Osteoblast (primary cell): Measurements from ENCODE around the gene LRRC58. TPM values are rescaled to one million over a fixed set of nuclear protein-coding genes. Genes with fewer than 3 reads are reported as not detected.

ENCODE experiments used
- DNase-seq: peaks from one replicate; pipeline ENCODE4 v3.0.0; 2011; ENCODE audit warnings: low spot score, mixed read lengths; ENCODE audit not compliant: insufficient read length; ENCODE audit errors: missing footprints
- H2AFZ ChIP-seq: 2 replicates; pipeline ENCODE4 v1.6.0; 2011; ENCODE audit warnings: mild to moderate bottlenecking, low read length
- H3K27ac ChIP-seq: 2 replicates; pipeline ENCODE4 v1.5.1; 2011; ENCODE audit warnings: mild to moderate bottlenecking, low read depth, low read length, moderate library complexity
- H3K27me3 ChIP-seq: 2 replicates; pipeline ENCODE4 v1.6.0; 2012; ENCODE audit warnings: mild to moderate bottlenecking, control low read depth, inconsistent platforms, low read length, moderate library complexity; ENCODE audit not compliant: insufficient read depth
- H3K36me3 ChIP-seq: 2 replicates; pipeline ENCODE4 v1.5.1; 2011; ENCODE audit warnings: mild to moderate bottlenecking, low read length, control low read depth, moderate library complexity; ENCODE audit not compliant: insufficient read depth
- H3K4me1 ChIP-seq: 2 replicates; pipeline ENCODE4 v1.5.1; 2011; ENCODE audit warnings: mild to moderate bottlenecking, low read length, control low read depth, moderate library complexity; ENCODE audit not compliant: insufficient read depth
- H3K4me2 ChIP-seq: 2 replicates; pipeline ENCODE4 v1.6.0; 2011; ENCODE audit warnings: mild to moderate bottlenecking, low read length; ENCODE audit not compliant: insufficient read depth
- H3K4me3 ChIP-seq: fragments of 200-600 bp; sonication (generic); 3 replicates; pipeline ENCODE4 v1.5.1; 2012; ENCODE audit warnings: mild to moderate bottlenecking, low read length, inconsistent platforms; ENCODE audit not compliant: insufficient read depth
- H3K79me2 ChIP-seq: 2 replicates; pipeline ENCODE4 v1.6.0; 2012; ENCODE audit warnings: mild to moderate bottlenecking, low read length, control low read depth, inconsistent platforms; ENCODE audit not compliant: insufficient read depth
- H3K9me3 ChIP-seq: 2 replicates; pipeline ENCODE4 v1.5.1; 2011; ENCODE audit warnings: low read depth, low read length, control low read depth
- H4K20me1 ChIP-seq: 2 replicates; pipeline ENCODE4 v1.6.0; 2012; ENCODE audit warnings: mild to moderate bottlenecking, low read length, control low read depth; ENCODE audit not compliant: insufficient read depth
- total RNA-seq: library from RNA; depleted of rRNA; stranded (reverse); fragments of >200 nt; gene quantifications from 2 replicates; pipeline ENCODE4 v1.2.3, GENCODE V29; 2012
- TF ChIP-seq, protein P1 (sequence below): IDR thresholded peaks from 2 replicates; pipeline ENCODE4 v1.5.1; 2011; ENCODE audit warnings: mild to moderate bottlenecking, low read depth, low read length, moderate library complexity; ENCODE audit errors: extremely low read depth

The LRRC58 gene
- total RNA-seq, 1 donor = 49.9 TPM

DNA sequence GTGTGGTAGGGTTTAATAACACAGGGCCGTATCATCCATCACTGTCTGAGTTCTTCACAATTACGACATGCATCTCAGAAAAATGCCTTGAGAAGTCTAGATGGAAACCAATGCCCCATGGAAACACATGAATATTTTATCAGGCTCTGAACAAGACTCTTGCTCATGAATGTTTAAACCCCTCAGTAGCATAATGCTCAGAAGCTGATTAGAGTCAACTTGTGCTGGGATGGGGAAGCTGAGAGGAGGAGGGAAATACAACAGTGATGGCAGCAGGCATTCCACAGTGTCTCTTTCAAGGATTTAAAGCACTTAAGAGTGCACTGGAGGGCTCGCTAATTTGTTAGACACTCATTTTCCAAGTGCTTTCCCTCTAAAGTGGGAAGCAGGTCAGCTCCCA is 67.9 kb downstream of the LRRC58 start:
- Histone ChIP-seq H3K4me3 (no peak overlapping the region), H3K4me1 (no peaks in the 10 kb centered on the region), H4K20me1 (no peaks in the 10 kb centered on the region), H3K36me3 (no peaks in the 10 kb centered on the region), H3K27me3 (peaks cover 31% of the 10 kb centered on the region), H3K4me2 (no peak overlapping the region), H3K9me3 (no peaks in the 10 kb centered on the region), H3K79me2 (no peaks in the 10 kb centered on the region), H2AFZ (no peak overlapping the region), H3K27ac (no peak overlapping the region)
- TF ChIP-seq, protein P1, sequence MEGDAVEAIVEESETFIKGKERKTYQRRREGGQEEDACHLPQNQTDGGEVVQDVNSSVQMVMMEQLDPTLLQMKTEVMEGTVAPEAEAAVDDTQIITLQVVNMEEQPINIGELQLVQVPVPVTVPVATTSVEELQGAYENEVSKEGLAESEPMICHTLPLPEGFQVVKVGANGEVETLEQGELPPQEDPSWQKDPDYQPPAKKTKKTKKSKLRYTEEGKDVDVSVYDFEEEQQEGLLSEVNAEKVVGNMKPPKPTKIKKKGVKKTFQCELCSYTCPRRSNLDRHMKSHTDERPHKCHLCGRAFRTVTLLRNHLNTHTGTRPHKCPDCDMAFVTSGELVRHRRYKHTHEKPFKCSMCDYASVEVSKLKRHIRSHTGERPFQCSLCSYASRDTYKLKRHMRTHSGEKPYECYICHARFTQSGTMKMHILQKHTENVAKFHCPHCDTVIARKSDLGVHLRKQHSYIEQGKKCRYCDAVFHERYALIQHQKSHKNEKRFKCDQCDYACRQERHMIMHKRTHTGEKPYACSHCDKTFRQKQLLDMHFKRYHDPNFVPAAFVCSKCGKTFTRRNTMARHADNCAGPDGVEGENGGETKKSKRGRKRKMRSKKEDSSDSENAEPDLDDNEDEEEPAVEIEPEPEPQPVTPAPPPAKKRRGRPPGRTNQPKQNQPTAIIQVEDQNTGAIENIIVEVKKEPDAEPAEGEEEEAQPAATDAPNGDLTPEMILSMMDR = no peak
- DNase-seq = no peak

DNA sequence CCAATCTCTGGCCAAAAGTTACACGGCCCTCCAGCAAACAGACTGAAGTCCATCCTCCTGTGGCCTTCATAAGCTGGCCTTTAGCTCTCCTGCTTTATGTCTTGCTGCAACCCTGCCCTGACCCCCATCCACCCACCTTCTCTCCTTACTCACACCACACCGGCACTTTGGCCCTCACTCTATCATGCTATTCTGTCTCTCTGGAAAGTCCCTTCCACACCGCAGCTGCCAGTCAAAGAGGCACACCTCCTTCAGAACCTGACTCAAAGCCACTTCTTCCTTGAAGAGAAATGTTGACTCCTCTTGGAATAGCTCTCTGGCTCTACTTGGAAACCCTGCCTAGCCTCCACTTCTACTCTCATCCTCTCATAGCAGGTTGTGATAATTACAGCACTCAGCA is 68.6 kb downstream of the LRRC58 start:
- DNase-seq = no peak
- H3K27ac ChIP-seq = no peak overlapping the region
- TF ChIP-seq, protein P1 = no peak
- no peaks in the 10 kb centered on the region for H3K79me2 ChIP-seq
- H2AFZ ChIP-seq = no peak overlapping the region
- peaks cover 24% of the 10 kb centered on the region for H3K27me3 ChIP-seq
- H3K9me3 ChIP-seq = no peaks in the 10 kb centered on the region
- no peak overlapping the region for H3K4me2 ChIP-seq
- H3K4me1 ChIP-seq = no peaks in the 10 kb centered on the region
- H4K20me1 ChIP-seq = no peaks in the 10 kb centered on the region
- H3K36me3 ChIP-seq = no peaks in the 10 kb centered on the region
- no peak overlapping the region for H3K4me3 ChIP-seq

- H3K4me2 ChIP-seq = no peak overlapping the region
- H3K4me3 ChIP-seq = no peak overlapping the region
- H3K4me1 ChIP-seq = no peaks in the 10 kb centered on the region
- H3K27me3 ChIP-seq = peaks cover 20% of the 10 kb centered on the region
- TF ChIP-seq, protein P1 = no peak
- no peak for DNase-seq
- no peaks in the 10 kb centered on the region for H4K20me1 ChIP-seq
- no peaks in the 10 kb centered on the region for H3K79me2 ChIP-seq
- H3K9me3 ChIP-seq = no peaks in the 10 kb centered on the region
- no peak overlapping the region for H3K27ac ChIP-seq
- no peaks in the 10 kb centered on the region for H3K36me3 ChIP-seq
- no peak overlapping the region for H2AFZ ChIP-seq
Observed at GRCh38 chr3:120280026-120280425, 69.1 kb downstream of the LRRC58 start.

GRCh38 chr3:120276767-120277166 is 72.4 kb downstream of the LRRC58 start:
- H2AFZ ChIP-seq = no peak overlapping the region
- H3K9me3 ChIP-seq = no peaks in the 10 kb centered on the region
- H3K4me1 ChIP-seq = no peaks in the 10 kb centered on the region
- no peaks in the 10 kb centered on the region for H3K36me3 ChIP-seq
- no peak overlapping the region for H3K4me3 ChIP-seq
- H3K27ac ChIP-seq = no peak overlapping the region
- TF ChIP-seq, protein P1 = no peak
- H4K20me1 ChIP-seq = no peaks in the 10 kb centered on the region
- no peak overlapping the region for H3K4me2 ChIP-seq
- H3K27me3 ChIP-seq = peaks cover 2% of the 10 kb centered on the region
- no peak for DNase-seq
- H3K79me2 ChIP-seq = no peaks in the 10 kb centered on the region
